Measurements from ENCODE around the gene ATG14.
A peak's percentile ranks its signal among the peaks of the same experiment; 100 is the strongest.
"Not testable (repeated sequence)": the region's sequence is repeated elsewhere in the genome, so short reads cannot be mapped to it uniquely, and the experiment has no call there.

Gene ATG14, protein sequence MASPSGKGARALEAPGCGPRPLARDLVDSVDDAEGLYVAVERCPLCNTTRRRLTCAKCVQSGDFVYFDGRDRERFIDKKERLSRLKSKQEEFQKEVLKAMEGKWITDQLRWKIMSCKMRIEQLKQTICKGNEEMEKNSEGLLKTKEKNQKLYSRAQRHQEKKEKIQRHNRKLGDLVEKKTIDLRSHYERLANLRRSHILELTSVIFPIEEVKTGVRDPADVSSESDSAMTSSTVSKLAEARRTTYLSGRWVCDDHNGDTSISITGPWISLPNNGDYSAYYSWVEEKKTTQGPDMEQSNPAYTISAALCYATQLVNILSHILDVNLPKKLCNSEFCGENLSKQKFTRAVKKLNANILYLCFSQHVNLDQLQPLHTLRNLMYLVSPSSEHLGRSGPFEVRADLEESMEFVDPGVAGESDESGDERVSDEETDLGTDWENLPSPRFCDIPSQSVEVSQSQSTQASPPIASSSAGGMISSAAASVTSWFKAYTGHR

GRCh38 chr14:55411426-55412389 lies at the start of gene ATG14:
ATG14 (minus strand) TSS chr14:55411830; CDS start chr14:55411822, 8 bp downstream.
- DNase-seq = peak; percentile 88

DNA sequence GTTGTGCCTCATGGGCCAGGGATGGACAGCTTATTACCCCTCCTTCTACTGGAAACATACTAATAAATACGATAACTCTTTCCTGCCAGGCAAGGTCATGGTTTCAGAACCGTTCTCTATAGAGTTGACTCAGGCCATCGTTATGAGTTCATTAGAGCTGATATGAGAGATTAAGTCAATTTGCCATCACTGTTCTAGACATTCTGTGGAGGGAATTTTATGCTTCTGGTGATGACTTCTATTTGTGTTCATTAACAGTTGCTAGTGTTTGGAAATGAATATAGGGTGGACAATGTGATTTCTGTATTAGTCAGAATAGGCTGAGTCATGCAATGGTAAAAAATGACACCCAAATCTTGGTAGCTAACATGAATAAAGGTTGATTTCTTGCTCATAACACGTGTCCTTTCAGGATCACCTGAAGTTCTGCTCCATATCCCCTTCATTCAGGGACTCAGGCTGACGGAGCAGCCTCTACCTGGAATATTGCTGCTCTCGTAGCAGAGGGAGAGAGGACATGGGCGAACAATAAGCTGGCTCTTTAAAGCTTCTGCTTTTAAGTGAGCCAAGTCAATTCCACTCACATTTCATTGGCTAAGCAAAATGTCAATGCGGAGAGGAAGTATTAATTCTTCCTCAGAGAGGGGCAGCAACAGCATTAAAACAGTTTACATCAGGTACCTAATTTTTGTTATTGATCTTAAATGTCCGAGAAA lies 47.3 kb upstream of the ATG14 start:
- no peak for DNase-seq

GRCh38 chr14:55457496-55457895 lies 45.9 kb upstream of the ATG14 start:
- DNase-seq = no peak

DNA sequence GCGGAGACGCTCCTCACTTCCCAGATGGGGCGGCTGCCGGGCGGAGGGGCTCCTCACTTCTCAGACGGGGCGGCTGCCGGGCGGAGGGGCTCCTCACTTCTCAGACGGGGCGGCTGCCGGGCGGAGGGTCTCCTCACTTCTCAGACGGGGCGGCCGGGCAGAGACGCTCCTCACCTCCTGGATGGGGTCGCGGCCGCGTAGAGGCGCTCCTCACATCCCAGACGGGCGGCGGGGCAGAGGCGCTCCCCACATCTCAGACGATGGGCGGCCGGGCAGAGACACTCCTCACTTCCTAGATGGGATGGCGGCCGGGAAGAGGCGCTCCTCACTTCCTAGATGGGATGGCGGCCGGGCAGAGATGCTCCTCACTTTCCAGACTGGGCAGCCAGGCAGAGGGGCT lies 44.8 kb upstream of the ATG14 start:
- DNase-seq = not testable (repeated sequence)

GRCh38 chr14:55454264-55455002 lies 42.8 kb upstream of the ATG14 start:
- no peak for DNase-seq

GRCh38 chr14:55451950-55452349 lies 40.3 kb upstream of the ATG14 start:
- no peak for DNase-seq

DNA sequence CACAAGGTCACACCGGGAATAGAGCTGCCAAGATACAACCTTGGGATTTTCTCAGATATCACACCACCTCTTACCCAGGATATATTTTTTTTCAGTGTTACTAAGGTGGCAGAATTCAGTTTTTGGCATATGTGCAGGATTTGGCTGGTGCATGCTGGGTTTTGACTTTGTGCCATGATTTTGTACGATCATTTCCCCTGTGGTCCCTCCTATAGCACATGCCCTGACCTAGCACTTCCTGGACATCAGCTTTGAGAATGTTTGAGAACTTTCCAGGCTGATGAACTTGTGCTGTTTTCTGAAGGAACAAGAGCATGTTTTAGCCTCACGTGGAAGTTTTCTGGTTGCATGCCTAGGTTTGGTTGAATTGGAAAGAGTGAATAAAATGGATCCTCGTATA lies 39.8 kb upstream of the ATG14 start:
- DNase-seq = no peak

DNA sequence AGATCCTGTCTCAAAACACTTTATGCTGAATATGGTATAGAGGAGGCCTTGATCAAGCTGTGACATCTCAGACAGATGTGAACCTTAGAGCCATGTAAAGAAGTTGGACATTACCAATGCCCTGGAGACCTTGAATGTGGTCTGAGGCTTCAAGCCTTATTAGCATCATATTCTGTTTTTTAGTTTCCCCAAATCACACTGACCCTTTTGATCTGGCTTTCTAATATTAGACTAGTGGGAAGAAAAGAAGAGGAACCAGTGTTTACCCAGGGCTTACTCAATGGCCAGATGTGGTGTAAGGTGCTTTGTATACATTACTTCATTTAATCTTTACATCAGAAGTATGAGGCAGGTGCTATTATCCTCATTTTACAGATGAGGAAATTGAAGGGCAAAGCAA lies 39.4 kb upstream of the ATG14 start:
- no peak for DNase-seq

DNA sequence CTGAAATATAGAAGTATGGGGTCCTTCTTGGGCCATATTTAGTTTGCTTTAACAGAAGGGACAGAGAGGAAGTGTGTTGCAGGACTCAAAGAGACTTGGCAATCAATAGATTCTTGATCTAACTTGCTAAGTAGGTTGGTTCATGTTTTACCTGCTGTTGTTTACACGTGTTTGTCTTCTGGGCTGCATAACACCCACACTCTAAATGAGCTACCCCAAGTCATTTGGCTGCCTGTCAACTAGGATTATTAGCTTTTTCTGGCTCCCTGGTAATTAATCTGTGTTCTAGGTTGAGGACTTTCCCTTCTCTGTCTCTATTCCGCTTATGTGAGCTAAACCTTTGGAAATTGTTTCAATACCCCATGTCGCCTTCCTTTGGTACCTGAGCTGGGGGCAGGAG lies 38.9 kb upstream of the ATG14 start:
- no peak for DNase-seq

DNA sequence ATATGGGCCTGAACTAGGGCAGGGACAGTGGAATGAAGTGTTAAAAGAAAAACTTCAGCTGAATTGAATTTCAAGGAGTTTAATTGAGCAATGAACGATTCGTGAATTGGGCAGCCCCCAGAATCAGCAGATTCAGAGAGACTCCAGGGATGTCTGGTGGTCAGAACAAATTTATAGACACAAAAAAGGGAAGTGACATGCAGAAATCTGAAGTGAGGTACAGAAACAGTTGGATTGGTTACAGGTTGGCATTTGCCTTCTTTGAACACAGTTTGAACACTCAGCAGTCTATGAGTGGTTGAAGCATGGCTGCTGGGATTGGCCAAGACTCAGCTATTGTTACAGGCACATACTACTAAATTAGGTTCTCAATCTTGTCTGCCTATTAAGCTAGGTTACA lies 38.5 kb upstream of the ATG14 start:
- DNase-seq = no peak

GRCh38 chr14:55449116-55449515 lies 37.5 kb upstream of the ATG14 start:
- no peak for DNase-seq

- DNase-seq = no peak
Measured at GRCh38 chr14:55448141-55448614, 36.5 kb upstream of the ATG14 start.

- no peak for DNase-seq
Measured at GRCh38 chr14:55446833-55447232, 35.2 kb upstream of the ATG14 start.

DNA sequence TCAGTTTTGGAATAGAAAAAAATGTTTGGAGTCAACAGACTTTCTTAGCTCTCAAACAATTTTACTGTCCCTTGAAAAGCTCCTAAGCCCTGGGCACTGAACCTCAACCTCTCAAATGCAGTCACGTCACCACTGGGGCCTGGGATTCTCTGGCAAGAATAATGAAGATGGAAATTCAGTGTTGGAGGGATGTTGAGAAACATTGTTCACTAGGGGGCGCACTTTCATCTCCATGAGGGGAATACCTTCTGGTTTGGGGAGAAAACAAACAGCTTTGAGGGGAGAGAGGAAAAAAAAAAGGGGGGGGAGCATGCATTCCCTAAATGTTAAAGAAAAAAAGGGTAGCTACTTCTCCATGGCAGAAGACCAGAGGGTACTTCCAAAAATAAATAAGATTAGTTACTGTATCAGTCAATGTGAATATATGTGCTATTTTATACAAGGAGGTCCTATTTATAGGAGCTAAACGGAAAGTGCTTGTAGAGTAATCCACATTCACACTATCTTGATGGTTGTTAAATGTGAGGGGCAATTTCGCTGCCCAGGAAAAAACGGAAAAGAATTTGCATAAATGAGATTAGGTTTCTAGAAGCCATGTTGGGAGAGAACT lies 34.6 kb upstream of the ATG14 start:
- DNase-seq = peak; percentile 71

DNA sequence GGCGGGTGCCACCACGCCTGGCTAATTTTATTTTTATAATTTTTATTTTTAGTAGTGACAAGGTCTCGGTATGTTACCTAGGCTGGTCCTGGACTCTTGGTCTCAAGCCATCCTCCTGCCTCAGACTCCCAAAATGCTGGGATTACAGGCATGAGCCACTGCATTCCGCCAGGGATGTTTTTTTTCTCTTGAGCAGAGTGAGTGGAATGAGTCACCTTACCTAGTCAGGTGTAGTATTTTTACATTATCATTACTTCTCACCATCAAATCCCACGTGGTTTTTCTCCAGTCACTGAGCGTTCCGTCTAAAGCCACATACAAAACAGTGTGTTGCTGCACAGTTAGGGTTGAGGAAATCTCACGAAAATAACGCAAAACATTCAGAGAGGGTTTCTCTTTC lies 29.7 kb upstream of the ATG14 start:
- DNase-seq = no peak

GRCh38 chr14:55440385-55440784 lies 28.8 kb upstream of the ATG14 start, which contains the start of gene TBPL2:
TBPL2 (minus strand) TSS chr14:55440616; CDS start chr14:55440449, 167 bp downstream.
- no peak for DNase-seq

DNA sequence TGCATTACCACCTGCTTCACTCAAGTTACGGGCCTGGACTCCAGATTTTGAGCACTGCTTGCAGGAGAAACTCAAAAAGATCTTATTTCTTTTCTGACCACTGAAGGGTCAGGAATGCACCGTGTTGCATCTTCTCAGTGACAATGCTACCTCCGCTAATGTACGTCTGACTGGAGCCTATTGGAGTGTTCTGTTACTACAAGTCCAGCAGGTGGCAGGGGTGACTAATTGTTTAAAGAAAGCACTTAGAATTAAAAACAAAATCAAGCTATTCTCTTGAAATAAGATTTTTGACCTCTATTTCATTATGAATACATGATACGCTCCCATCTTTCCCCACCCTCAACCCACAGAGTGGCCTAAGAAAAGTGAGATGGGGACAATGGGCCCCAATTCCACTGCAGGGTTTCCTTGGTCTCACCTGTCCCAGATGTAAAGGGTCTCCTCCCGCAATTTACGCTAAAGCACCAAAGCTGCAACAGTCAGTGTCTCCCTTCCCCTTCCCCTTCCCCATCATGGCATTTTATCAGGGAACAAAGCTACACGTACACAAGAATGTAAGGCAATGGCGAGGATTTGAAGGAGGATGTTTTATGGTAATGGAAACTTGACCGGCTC lies 26.5 kb upstream of the ATG14 start:
- DNase-seq = no peak

DNA sequence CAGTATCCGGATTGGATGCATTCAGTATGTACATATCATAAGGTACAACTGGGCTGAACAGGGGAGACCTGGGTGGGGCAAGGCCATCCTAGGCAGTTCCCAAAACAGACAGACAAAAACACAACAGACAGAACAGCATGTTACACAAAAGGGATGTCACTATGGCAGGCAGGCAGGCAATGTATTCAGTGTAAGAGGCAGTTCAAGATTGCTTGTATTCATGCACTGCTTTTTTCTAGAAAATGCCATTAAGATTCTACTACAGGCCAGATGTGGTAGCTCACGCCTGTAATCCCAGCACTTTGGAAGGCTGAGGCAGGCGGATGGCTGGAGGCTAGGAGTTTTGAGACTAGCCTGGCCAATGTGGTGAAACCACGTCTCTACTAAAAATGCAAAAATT lies 25.3 kb upstream of the ATG14 start:
- DNase-seq = no peak

- DNase-seq = no peak
Measured at GRCh38 chr14:55436519-55436918, 24.9 kb upstream of the ATG14 start.

DNA sequence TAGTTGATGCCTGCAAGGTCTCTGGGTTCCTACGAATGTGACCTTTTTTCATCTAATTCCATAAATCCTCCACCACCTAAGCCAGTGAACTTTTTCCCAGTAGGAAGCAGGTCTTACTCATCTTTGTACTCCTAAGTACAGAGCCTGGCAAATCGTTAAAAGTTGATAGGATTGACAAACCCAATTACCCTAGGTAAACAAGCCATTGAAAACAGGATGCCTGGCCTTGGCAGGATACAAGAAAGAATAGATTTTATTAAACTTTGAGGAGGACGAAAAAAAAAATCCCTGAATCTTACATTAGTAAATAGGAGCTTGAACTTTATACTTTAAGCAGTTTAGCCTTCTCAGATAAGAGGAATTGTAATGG lies 23.2 kb upstream of the ATG14 start:
- DNase-seq = no peak
